ENCODE measurements around the gene AGBL5.
"Not testable (repeated sequence)": the region's sequence is repeated elsewhere in the genome, so short reads cannot be mapped to it uniquely, and the experiment has no call there.

AGBL5 gene

GRCh38 chr2:27109083-27109482 is 57.6 kb downstream of the AGBL5 start:
- no peak for DNase-seq

DNA sequence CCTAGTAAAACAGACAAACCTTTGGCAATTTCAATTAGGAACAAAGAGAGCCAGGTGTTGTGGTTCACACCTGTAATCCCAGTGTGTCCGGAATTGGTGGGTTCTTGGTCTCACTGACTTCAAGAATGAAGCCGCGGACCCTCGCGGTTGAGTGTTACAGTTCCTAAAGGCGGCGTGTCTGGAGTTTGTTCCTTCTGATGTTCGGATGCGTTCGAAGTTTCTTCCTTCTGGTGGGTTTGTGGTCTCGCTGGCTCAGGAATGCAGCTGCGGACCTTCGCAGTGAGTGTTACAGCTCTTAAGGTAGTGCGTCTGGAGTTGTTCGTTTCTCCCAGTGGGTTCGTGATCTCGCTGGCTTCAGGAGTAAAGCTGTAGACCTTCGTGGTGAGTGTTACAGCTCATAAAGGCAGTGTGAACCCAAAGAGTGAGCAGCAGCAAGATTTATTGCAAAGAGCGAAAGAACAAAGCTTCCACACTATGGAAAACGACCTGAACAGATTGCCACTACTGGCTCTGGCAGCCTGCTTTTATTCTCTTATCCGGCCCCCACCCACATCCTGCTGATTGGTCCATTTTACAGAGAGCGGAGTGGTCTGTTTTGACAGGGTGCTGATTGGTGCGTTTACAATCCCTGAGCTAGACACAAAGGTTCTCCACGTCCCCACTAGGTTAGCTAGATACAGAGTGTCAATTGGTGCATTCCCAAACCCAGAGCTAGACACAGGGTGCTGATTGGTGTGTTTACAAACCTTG is 59.3 kb downstream of the AGBL5 start:
- not testable (repeated sequence) for DNase-seq

GRCh38 chr2:27111392-27112078 is 60.1 kb downstream of the AGBL5 start:
- DNase-seq: not testable (repeated sequence)

GRCh38 chr2:27115519-27115918 is 64.1 kb downstream of the AGBL5 start:
- no peak for DNase-seq

- peak in 2 of 56 donors; percentile 18 to 30 for DNase-seq
Observed at GRCh38 chr2:27117995-27118524, 66.6 kb downstream of the AGBL5 start.

- peak in 14 of 56 donors; percentile 11 to 70 (median 20) for DNase-seq
Observed at GRCh38 chr2:27118525-27119329, 67.3 kb downstream of the AGBL5 start, which contains the start of gene CGREF1. CGREF1 (minus strand) TSS chr2:27119128; CDS start chr2:27104366, 14,762 bp downstream.

DNA sequence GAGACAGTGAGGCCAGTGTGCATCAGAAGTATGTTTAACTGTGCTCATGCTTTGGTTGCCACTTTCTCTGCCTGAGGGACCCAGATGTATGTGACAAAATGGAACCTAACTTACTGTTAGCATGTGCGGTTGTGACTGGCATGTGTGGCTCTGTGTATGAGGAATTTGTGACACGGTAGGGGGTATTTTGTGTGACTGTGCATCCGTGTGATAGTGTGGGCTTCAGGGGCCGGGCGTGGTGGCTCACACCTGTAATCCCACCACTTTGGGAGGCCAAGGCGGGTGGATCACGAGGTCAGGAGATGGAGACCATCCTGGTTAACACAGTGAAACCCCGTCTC is 67.8 kb downstream of the AGBL5 start:
- DNase-seq: not testable (repeated sequence)
